IMR-90 (cell line): Measurements from ENCODE around the gene ACADS. TPM values are rescaled to one million over a fixed set of nuclear protein-coding genes. Genes with fewer than 3 reads are reported as not detected.

Source experiments
- ATAC-seq: fragments of 200-7000 bp; cut with Tn5 transposase; 2 replicates; pipeline ENCODE4 v1.9.1; 2020; ENCODE audit warnings: low read depth, mild to moderate bottlenecking, moderate library complexity
- BruUV-seq: library from RNA; stranded (reverse); fragments of 400-500 nt; replicated peaks from 2 replicates; lab custom pipeline; 2021; lab: Mats Ljungman, UMichigan
- CTCF ChIA-PET: fragments of 300-600 bp; formaldehyde crosslinking; extraction: SDS; loops from one replicate; lab custom pipeline; 2021; ENCODE audit warnings: antibody characterized with exemption; lab: Yijun Ruan, JAX
- POLR2A ChIA-PET: fragments of 300-600 bp; sonication (Branson Sonifier 250); formaldehyde crosslinking; loops from one replicate; lab custom pipeline; 2022; ENCODE audit warnings: antibody characterized with exemption; ENCODE audit not compliant: unreplicated experiment; lab: Charles Lee
- DNase-seq: peaks from one replicate; pipeline ENCODE4 v3.0.0; 2013
- H2AFZ ChIP-seq: replicated peaks from 2 replicates; pipeline ENCODE3; 2013; ENCODE audit warnings: low read length, mild to moderate bottlenecking; ENCODE audit not compliant: poor library complexity
- H2AK5ac ChIP-seq: 2 replicates; pipeline ENCODE4 v1.6.1; 2013; ENCODE audit warnings: low read depth, low read length, inconsistent platforms
- H2AK9ac ChIP-seq: replicated peaks from 2 replicates; pipeline ENCODE3; 2013; ENCODE audit warnings: mild to moderate bottlenecking, low read depth, low read length, moderate library complexity; ENCODE audit not compliant: poor library complexity
- H2BK120ac ChIP-seq: 2 replicates; pipeline ENCODE4 v1.6.1; 2013; ENCODE audit warnings: low read depth, low read length, inconsistent platforms
- H2BK15ac ChIP-seq: 3 replicates; pipeline ENCODE4 v1.6.1; 2013; ENCODE audit warnings: low read depth, low read length, inconsistent platforms
- H2BK20ac ChIP-seq: 2 replicates; pipeline ENCODE4 v1.6.1; 2013; ENCODE audit warnings: low read depth, mild to moderate bottlenecking, inconsistent platforms, low read length, moderate library complexity
- H2BK5ac ChIP-seq: 2 replicates; pipeline ENCODE4 v1.6.1; 2013; ENCODE audit warnings: mild to moderate bottlenecking, low read depth, low read length, inconsistent platforms; ENCODE audit not compliant: poor library complexity, severe bottlenecking
- H3K14ac ChIP-seq: replicated peaks from 2 replicates; pipeline ENCODE4 v1.6.1; 2013; ENCODE audit warnings: low read depth, low read length, inconsistent platforms
- H3K18ac ChIP-seq: 2 replicates; pipeline ENCODE4 v1.6.1; 2013; ENCODE audit warnings: low read depth, low read length, control low read depth
- H3K23ac ChIP-seq: 2 replicates; pipeline ENCODE4 v1.6.1; 2013; ENCODE audit warnings: low read depth, low read length, inconsistent platforms
- H3K27ac ChIP-seq: 2 replicates; pipeline ENCODE4 v1.5.1; 2013; ENCODE audit warnings: mild to moderate bottlenecking, control low read depth, low read length; ENCODE audit not compliant: insufficient read depth
- H3K27me3 ChIP-seq: 2 replicates; pipeline ENCODE4 v1.6.1; 2013; ENCODE audit warnings: low read length; ENCODE audit not compliant: control insufficient read depth, insufficient read depth
- H3K36me3 ChIP-seq: 2 replicates; pipeline ENCODE4 v1.6.1; 2013; ENCODE audit warnings: low read length, mixed read lengths; ENCODE audit not compliant: control insufficient read depth, insufficient read depth
- H3K4ac ChIP-seq: 2 replicates; pipeline ENCODE4 v1.6.1; 2013; ENCODE audit warnings: low read depth, low read length, inconsistent platforms
- H3K4me1 ChIP-seq: 2 replicates; pipeline ENCODE4 v1.6.1; 2013; ENCODE audit warnings: low read length, mixed read lengths; ENCODE audit not compliant: control insufficient read depth, insufficient read depth
- H3K4me2 ChIP-seq: 2 replicates; pipeline ENCODE4 v1.6.1; 2013; ENCODE audit warnings: low read depth, mild to moderate bottlenecking, control low read depth, low read length, moderate library complexity
- H3K4me3 ChIP-seq: 2 replicates; pipeline ENCODE4 v1.5.1; 2013; ENCODE audit warnings: low read depth, mild to moderate bottlenecking, control low read depth, low read length, moderate library complexity; ENCODE audit not compliant: insufficient read depth
- H3K56ac ChIP-seq: 2 replicates; pipeline ENCODE4 v1.6.1; 2013; ENCODE audit warnings: low read length, inconsistent platforms; ENCODE audit not compliant: insufficient read depth; ENCODE audit errors: extremely low read depth
- H3K79me1 ChIP-seq, 2 experiments: 2 replicates each; pipeline ENCODE4 v1.6.1; 2013; ENCODE audit warnings: low read length in 2 of 2, inconsistent platforms in 1 of 2, low read depth in 1 of 2
- H3K9ac ChIP-seq: 2 replicates; pipeline ENCODE4 v1.6.1; 2013; ENCODE audit warnings: low read depth, low read length, control low read depth
- H3K9me1 ChIP-seq: 2 replicates; pipeline ENCODE4 v1.6.1; 2013; ENCODE audit warnings: low read length, inconsistent platforms; ENCODE audit not compliant: insufficient read depth
- H3K9me3 ChIP-seq: 2 replicates; pipeline ENCODE4 v1.6.1; 2013; ENCODE audit warnings: low read length; ENCODE audit not compliant: control insufficient read depth, insufficient read depth
- H4K20me1 ChIP-seq: 2 replicates; pipeline ENCODE4 v1.6.1; 2013; ENCODE audit warnings: low read length, inconsistent platforms; ENCODE audit not compliant: insufficient read depth
- H4K5ac ChIP-seq: 2 replicates; pipeline ENCODE4 v1.6.1; 2013; ENCODE audit warnings: mild to moderate bottlenecking, low read depth, low read length, control low read depth
- H4K8ac ChIP-seq, 2 experiments: 2 replicates each; pipeline ENCODE4 v1.6.1; 2013; ENCODE audit warnings: low read depth in 2 of 2, low read length in 2 of 2, control low read depth in 1 of 2, inconsistent platforms in 1 of 2
- H4K91ac ChIP-seq: 2 replicates; pipeline ENCODE4 v1.6.1; 2013; ENCODE audit warnings: low read depth, low read length, inconsistent platforms; ENCODE audit not compliant: insufficient read depth
- BHLHE40 ChIP-seq: fragments of 150-350 bp; IDR thresholded peaks from 2 replicates; pipeline ENCODE4 v1.6.1; 2016; ENCODE audit warnings: mild to moderate bottlenecking, low read depth, low read length
- MAZ ChIP-seq: IDR thresholded peaks from 2 replicates; pipeline ENCODE4 v1.6.1; 2012; ENCODE audit warnings: low read depth, mild to moderate bottlenecking, low read length, improper control_type of control experiment, moderate library complexity, borderline replicate concordance
- NFE2L2 ChIP-seq: fragments of 150-350 bp; IDR thresholded peaks from 2 replicates; pipeline ENCODE4 v1.6.1; 2016; ENCODE audit warnings: low read depth, mild to moderate bottlenecking, low read length
- POLR2A ChIP-seq: IDR thresholded peaks from 2 replicates; pipeline ENCODE4 v1.6.1; 2012; ENCODE audit warnings: mild to moderate bottlenecking, low read depth, low read length
- RAD21 ChIP-seq: IDR thresholded peaks from 2 replicates; pipeline ENCODE4 v1.6.1; 2012; ENCODE audit warnings: low read length, improper control_type of control experiment
- RFX5 ChIP-seq: IDR thresholded peaks from 2 replicates; pipeline ENCODE4 v1.8.0; 2012; ENCODE audit warnings: low read depth, mild to moderate bottlenecking, low read length, moderate library complexity
- SMC3 ChIP-seq: fragments of 150-350 bp; IDR thresholded peaks from 2 replicates; pipeline ENCODE4 v1.6.1; 2016; ENCODE audit warnings: low read depth, mild to moderate bottlenecking, antibody characterized with exemption, low read length, moderate library complexity
- WGBS, 2 experiments: methylation state at CpG; one replicate each; pipeline versions ENCODE4 v1.1.5 to v1.1.7; 2013; ENCODE audit warnings: missing lambda C conversion rate in 2 of 2; ENCODE audit not compliant: insufficient read length in 1 of 2; ENCODE audit errors: extremely low coverage in 2 of 2; 5-methylcytosine and 5-hydroxymethylcytosine counted together
- dilution Hi-C: fragments of 300-500 bp; cut with HindIII; formaldehyde crosslinking; loops from one replicate; pipeline ENCODE4 v1.14.3; 2018; ENCODE audit warnings: low sequenced_read_pairs; ENCODE audit not compliant: unreplicated experiment
- in situ Hi-C: fragments of 300-500 bp; cut with MboI; formaldehyde crosslinking; loops from 3 replicates; pipeline ENCODE4 v1.14.3; 2019; ENCODE audit warnings: low sequenced_read_pairs, inconsistent platforms, mixed read lengths
- intact Hi-C: fragments of 100-400 bp; cut with micrococcal nuclease; formaldehyde crosslinking; loops from 2 replicates; pipeline ENCODE4 v1.10.0; 2022
- polyA plus RNA-seq, 3 experiments: library from polyadenylated mRNA; depleted of rRNA; stranded (reverse); fragments of >200 nt; gene quantifications; 2 replicates each; pipeline ENCODE4 v1.2.3, GENCODE V29; 2012; ENCODE audit warnings: low replicate concordance in 1 of 3
- total RNA-seq: library from RNA; depleted of rRNA; stranded (reverse); fragments of >200 nt; gene quantifications from 2 replicates; pipeline ENCODE4 v1.2.3, GENCODE V29; 2012
- TF ChIP-seq, protein P1 (sequence below): fragments of 150-350 bp; IDR thresholded peaks from 2 replicates; pipeline ENCODE4 v1.6.1; 2017; ENCODE audit warnings: mild to moderate bottlenecking, antibody characterized with exemption, low read length, low read depth
- TF ChIP-seq, protein P2 (sequence below): conservative IDR thresholded peaks from 2 replicates; pipeline ENCODE4 v1.5.1; 2012; ENCODE audit warnings: mild to moderate bottlenecking, low read depth, low read length, improper control_type of control experiment

The ACADS gene
- total and polyA plus RNA-seq, 2 of the 4 experiments (the other 2 are of a cell fraction) = 2.9 to 5.5 TPM

DNA sequence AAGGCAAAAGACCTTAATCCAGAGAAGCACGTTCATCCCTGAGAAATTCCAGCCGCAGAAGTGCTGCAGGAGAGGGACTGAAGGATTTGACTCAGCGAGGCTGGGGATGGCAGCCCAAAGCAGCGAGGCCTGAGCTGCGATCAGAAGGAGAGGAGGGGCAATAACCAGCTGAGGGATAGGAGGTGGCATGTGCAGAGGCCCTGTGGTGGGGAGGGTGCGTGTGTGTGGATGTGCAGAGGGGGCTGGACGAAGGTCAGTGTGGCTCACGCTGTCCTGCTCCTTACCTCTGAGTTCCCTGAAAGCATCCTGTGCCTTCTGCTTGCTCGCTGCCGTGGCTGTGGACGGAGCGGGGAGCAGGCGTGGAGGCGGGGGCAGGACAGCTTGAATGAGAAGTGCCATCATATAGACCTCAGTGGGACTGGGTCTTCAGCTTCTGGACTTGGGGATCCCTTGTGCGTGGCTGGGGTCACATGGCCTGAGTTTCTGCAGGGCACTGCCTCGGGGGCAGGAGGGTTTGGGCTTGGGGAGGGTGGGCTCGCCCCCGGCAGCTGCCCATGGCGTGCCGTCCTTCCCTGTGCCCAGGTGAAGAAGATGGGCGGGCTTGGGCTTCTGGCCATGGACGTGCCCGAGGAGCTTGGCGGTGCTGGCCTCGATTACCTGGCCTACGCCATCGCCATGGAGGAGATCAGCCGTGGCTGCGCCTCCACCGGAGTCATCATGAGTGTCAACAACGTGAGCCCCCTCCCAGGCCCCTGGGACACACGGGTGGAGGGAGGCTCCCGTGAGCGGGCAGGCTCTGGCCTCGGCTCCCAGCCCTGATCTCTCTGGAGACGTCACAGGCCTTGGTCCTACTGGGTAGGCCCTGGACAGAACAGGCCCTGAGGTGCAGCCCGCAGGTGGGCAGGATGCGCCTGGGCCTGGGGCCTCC is 11.0 kb downstream of the ACADS start (continued):
- no peak for TF ChIP-seq SMC3
- no peak for TF ChIP-seq POLR2A

DNA sequence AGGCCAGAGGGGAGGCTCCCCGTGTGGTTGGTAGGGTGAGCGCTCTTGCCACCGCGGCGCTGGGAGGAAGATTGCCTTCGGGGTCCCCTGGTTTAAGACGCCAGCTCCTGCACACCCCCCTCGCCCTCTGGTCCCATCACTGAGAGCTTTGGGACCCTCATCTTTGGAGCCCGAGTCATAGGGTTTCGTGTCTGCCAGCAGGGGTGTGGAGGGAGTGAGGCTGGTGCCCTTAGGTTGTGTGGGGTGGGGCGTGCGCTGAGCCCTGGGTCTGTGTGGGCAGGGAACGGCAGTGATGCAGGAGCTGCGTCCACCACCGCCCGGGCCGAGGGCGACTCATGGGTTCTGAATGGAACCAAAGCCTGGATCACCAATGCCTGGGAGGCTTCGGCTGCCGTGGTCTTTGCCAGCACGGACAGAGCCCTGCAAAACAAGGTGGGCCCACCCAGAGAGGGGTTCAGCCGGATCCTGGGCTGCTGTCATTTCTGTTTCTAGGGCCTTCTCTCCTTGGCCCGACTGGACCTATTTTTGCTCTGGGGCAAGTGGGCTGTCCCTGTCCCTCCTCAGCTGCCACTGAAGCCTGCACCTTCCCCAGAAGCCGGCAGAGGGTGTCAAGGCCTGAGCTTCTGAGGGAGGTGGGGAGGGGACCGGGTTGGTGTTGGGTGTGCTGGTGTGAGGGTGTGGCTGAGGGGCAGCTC is 12.1 kb downstream of the ACADS start:
- Histone ChIP-seq H3K27me3 (no peaks in the 10 kb centered on the region), H3K4me1 (no peaks in the 10 kb centered on the region), H2BK5ac (no peak overlapping the region), H3K4me3 (no peak overlapping the region), H2BK20ac (no peak overlapping the region), H3K27ac (no peak overlapping the region), H2AFZ (peak overlapping the region; percentile 21), H4K8ac (no peak overlapping the region), H3K4me2 (no peak overlapping the region), H4K20me1 (no peaks in the 10 kb centered on the region), H4K91ac (no peak overlapping the region), H3K79me1 (no peaks in the 10 kb centered on the region), H2AK9ac (no peak overlapping the region), H3K14ac (no peak overlapping the region), H3K18ac (no peak overlapping the region), H3K23ac (no peak overlapping the region), H3K9ac (no peak overlapping the region), H2BK15ac (no peak overlapping the region), H2BK120ac (no peak overlapping the region), H3K9me1 (no peaks in the 10 kb centered on the region), H3K36me3 (no peaks in the 10 kb centered on the region; the same call in 1 of the 2 replicates), H3K9me3 (no peaks in the 10 kb centered on the region), H3K56ac (no peak overlapping the region), H4K5ac (no peak overlapping the region), H2AK5ac (no peak overlapping the region), H3K4ac (no peak overlapping the region)
- in situ Hi-C loops (no loop called here), dilution Hi-C loops (no loop called here), intact Hi-C loops (loop anchor here (1.0 kb wide), 1 partner anchor 234 kb away; no protein-coding TSS in a partner anchor)
- peak; percentile 69 for ATAC-seq
- ChIA-PET POLR2A (no interaction called here), CTCF (interaction anchor here (0.9 to 1.1 kb wide), 2 partner anchors 10 to 234 kb away, joined by 3 to 8 read pairs; no protein-coding TSS in a partner anchor)
- 85% methylated on average over 12 of the region's 25 CpGs; no CpG with 5 or more reads in 1 of the 2 experiments for WGBS, 2 experiments
- no TSS peak for BruUV-seq
- DNase-seq = no peak
- TF ChIP-seq, protein P1, sequence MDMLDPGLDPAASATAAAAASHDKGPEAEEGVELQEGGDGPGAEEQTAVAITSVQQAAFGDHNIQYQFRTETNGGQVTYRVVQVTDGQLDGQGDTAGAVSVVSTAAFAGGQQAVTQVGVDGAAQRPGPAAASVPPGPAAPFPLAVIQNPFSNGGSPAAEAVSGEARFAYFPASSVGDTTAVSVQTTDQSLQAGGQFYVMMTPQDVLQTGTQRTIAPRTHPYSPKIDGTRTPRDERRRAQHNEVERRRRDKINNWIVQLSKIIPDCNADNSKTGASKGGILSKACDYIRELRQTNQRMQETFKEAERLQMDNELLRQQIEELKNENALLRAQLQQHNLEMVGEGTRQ = no peak
- TF ChIP-seq BHLHE40 (no peak), MAZ (no peak), POLR2A (no peak), SMC3 (peak; percentile 32), RAD21 (peak; percentile 38), RFX5 (no peak), NFE2L2 (no peak)
- TF ChIP-seq, protein P2, sequence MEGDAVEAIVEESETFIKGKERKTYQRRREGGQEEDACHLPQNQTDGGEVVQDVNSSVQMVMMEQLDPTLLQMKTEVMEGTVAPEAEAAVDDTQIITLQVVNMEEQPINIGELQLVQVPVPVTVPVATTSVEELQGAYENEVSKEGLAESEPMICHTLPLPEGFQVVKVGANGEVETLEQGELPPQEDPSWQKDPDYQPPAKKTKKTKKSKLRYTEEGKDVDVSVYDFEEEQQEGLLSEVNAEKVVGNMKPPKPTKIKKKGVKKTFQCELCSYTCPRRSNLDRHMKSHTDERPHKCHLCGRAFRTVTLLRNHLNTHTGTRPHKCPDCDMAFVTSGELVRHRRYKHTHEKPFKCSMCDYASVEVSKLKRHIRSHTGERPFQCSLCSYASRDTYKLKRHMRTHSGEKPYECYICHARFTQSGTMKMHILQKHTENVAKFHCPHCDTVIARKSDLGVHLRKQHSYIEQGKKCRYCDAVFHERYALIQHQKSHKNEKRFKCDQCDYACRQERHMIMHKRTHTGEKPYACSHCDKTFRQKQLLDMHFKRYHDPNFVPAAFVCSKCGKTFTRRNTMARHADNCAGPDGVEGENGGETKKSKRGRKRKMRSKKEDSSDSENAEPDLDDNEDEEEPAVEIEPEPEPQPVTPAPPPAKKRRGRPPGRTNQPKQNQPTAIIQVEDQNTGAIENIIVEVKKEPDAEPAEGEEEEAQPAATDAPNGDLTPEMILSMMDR = peak; percentile 24; the same call in 1 of the 2 replicates
